ENCODE data around the gene SMIM1. TPM values are rescaled to one million over a fixed set of nuclear protein-coding genes. Genes with fewer than 3 reads are reported as not detected.

The SMIM1 gene
- total RNA-seq, 4 donors from 2014 or later = 2.6 to 8.4 (median 4.7) TPM; not detected in 1

DNA sequence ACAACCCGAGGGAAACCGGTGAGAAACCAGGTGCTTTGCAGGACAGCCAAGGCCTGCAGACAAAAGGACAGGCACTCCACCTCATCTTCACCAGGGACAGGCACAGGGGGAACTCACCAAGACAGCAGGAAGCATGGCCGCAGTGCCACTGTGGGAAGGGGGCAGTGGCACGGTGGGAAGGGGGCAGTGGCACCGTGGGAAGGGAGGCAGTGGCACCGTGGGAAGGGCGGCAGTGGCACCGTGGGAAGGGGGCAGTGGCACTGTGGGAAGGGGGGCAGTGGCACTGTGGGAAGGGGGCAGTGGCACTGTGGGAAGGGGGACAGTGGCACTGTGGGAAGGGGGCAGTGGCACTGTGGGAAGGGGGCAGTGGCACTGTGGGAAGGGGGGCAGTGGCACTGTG lies 52.1 kb downstream of the SMIM1 start:
- H3K27me3 ChIP-seq = no peaks in the 10 kb centered on the region
- H3K27ac ChIP-seq = no peak overlapping the region
- no peak overlapping the region for H3K4me3 ChIP-seq
- peaks cover 0 to 100% of the 10 kb centered on the region in 2 donors for H3K36me3 ChIP-seq
- H3K9me3 ChIP-seq = no peaks in the 10 kb centered on the region
- H3K4me1 ChIP-seq = no peaks in the 10 kb centered on the region
- TF ChIP-seq POLR2A (IDR thresholded peaks at IDR 0.05) (no peak), EP300 (IDR thresholded peaks at IDR 0.05) (no peak), CTCF (IDR thresholded peaks at IDR 0.05) (no peak), POLR2AphosphoS5 (IDR thresholded peaks at IDR 0.05) (no peak)
- 82% methylated on average over 4 of the region's 8 CpGs; no CpG with 5 or more reads in 1 of the 2 donors for WGBS, 2 donors (ENCODE audit: low coverage in 1 of 2)
- no peak for ATAC-seq

DNA sequence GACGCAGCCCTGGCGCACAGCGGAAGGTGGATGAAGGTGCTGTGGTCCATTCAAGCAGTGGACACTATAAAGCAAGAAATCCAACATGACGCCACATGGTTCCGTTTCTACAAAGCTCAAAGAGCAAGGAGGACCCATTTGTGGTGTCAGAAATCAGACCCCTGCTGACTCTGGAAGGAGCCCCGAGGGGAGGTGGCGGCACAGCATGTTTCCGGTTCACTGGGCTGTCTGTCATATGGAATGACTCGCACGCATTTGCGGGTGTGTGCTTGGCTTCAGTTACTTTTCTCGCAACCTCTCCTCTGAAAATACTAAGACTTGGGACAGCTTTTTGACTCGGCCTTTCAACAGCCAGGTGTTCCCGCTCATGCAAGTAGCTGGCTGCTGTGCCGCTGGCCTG lies 52.8 kb downstream of the SMIM1 start:
- Histone ChIP-seq H3K9me3 (no peaks in the 10 kb centered on the region), H3K27me3 (no peaks in the 10 kb centered on the region), H3K27ac (no peak overlapping the region), H3K4me1 (no peaks in the 10 kb centered on the region), H3K36me3 (peaks cover 0 to 100% of the 10 kb centered on the region in 2 donors), H3K4me3 (no peak overlapping the region)
- no peak for ATAC-seq
- WGBS, 2 donors (ENCODE audit: low coverage in 1 of 2) = 70 to 85% methylated on average over 2 to 15 of the region's 15 CpGs
- no peak for TF ChIP-seq POLR2A (IDR thresholded peaks at IDR 0.05)
- no peak for TF ChIP-seq EP300 (IDR thresholded peaks at IDR 0.05)
- no peak for TF ChIP-seq CTCF (IDR thresholded peaks at IDR 0.05)
- TF ChIP-seq POLR2AphosphoS5 (IDR thresholded peaks at IDR 0.05) = no peak

Small RNAs within 50 kb of the gene (small RNA-seq; reads per million reads assigned to genes)
- gene RF02197 = 0 reads per million in 4 donors
- gene RN7SL574P = 0 to 0.64 (median 0) reads per million in 4 donors

Other genes starting within 250 kb of the SMIM1 start
- gene MEGF6, start 161.2 kb upstream of the SMIM1 start, total RNA-seq = 10 to 100 TPM in 2 of 4 donors, 1 to 10 TPM in 2; 4.7 to 15.5 (median 10.8) TPM
- gene TPRG1L, start 147.7 kb upstream of the SMIM1 start, total RNA-seq = 10 to 100 TPM; 38.2 to 52.1 (median 46.6) TPM
- 10 to 100 TPM; 10.3 to 21.7 (median 14.5) TPM for gene WRAP73, start 122.6 kb upstream of the SMIM1 start, total RNA-seq
- under 1 TPM in 2 of 4 donors, not detected in 2; 0.19 to 0.22 TPM for gene TP73, start 120.2 kb upstream of the SMIM1 start, total RNA-seq
- gene CCDC27, start 20.3 kb upstream of the SMIM1 start, total RNA-seq = not detected
- gene LRRC47, start 23.7 kb downstream of the SMIM1 start, total RNA-seq = 10 to 100 TPM; 36.5 to 47.9 (median 46.5) TPM
- 10 to 100 TPM; 29.3 to 78.2 (median 41.8) TPM for gene CEP104, start 84.5 kb downstream of the SMIM1 start, total RNA-seq
- gene DFFB, start 84.7 kb downstream of the SMIM1 start, total RNA-seq = 10 to 100 TPM in 1 of 4 donors, 1 to 10 TPM in 3; 1.9 to 14.6 (median 7.7) TPM
- gene C1orf174, start 127.5 kb downstream of the SMIM1 start, total RNA-seq = 10 to 100 TPM; 16.4 to 35.3 (median 26.7) TPM

Measured in gastroesophageal sphincter (tissue), 4 donors.